HTERT RPE-1 (cell line): ENCODE measurements around the gene STX8.
"Not testable (repeated sequence)": the region's sequence is repeated elsewhere in the genome, so short reads cannot be mapped to it uniquely, and the experiment has no call there.

Source experiments
- in situ Hi-C: fragments of 300-500 bp; cut with MboI; formaldehyde crosslinking; loops from 4 replicates; pipeline ENCODE4 v1.14.3; 2020; ENCODE audit warnings: low sequenced_read_pairs

Gene STX8

GRCh38 chr17:9271989-9272388 is 303.6 kb downstream of the STX8 start:
- in situ Hi-C loops, result no loop called here

GRCh38 chr17:9270921-9271320 is 304.7 kb downstream of the STX8 start:
- in situ Hi-C loops, result no loop called here

GRCh38 chr17:9269350-9270035 is 306.1 kb downstream of the STX8 start:
- in situ Hi-C loops, result no loop called here

GRCh38 chr17:9268546-9268945 is 307.1 kb downstream of the STX8 start:
- in situ Hi-C loops, result no loop called here

GRCh38 chr17:9266697-9267117 is 308.9 kb downstream of the STX8 start:
- in situ Hi-C loops, result no loop called here

- in situ Hi-C loops, result no loop called here
Measured at GRCh38 chr17:9266031-9266680, 309.5 kb downstream of the STX8 start.

- in situ Hi-C loops, result no loop called here
Measured at GRCh38 chr17:9261081-9262012, 314.3 kb downstream of the STX8 start.

- in situ Hi-C loops, result no loop called here
Measured at GRCh38 chr17:9259419-9259818, 316.2 kb downstream of the STX8 start.

GRCh38 chr17:9258115-9259015 is 317.3 kb downstream of the STX8 start:
- in situ Hi-C loops, result no loop called here

- in situ Hi-C loops, result not testable (repeated sequence)
Measured at GRCh38 chr17:9257630-9257965, 318.0 kb downstream of the STX8 start.

- in situ Hi-C loops, result no loop called here
Measured at GRCh38 chr17:9256751-9257629, 318.6 kb downstream of the STX8 start.

GRCh38 chr17:9256361-9256750 is 319.3 kb downstream of the STX8 start:
- in situ Hi-C loops, result no loop called here

GRCh38 chr17:9255833-9256232 is 319.8 kb downstream of the STX8 start:
- in situ Hi-C loops, result no loop called here

GRCh38 chr17:9254841-9255240 is 320.8 kb downstream of the STX8 start:
- in situ Hi-C loops, result no loop called here

GRCh38 chr17:9253308-9253707 is 322.3 kb downstream of the STX8 start:
- in situ Hi-C loops, result no loop called here

- in situ Hi-C loops, result no loop called here
Measured at GRCh38 chr17:9251273-9251672, 324.3 kb downstream of the STX8 start.

- in situ Hi-C loops, result no loop called here
Measured at GRCh38 chr17:9249245-9249953, 326.2 kb downstream of the STX8 start.

GRCh38 chr17:9247401-9247938 is 328.1 kb downstream of the STX8 start:
- in situ Hi-C loops, result no loop called here
